ENCODE data around the gene SLC32A1. TPM values are rescaled to one million over a fixed set of nuclear protein-coding genes. Genes with fewer than 3 reads are reported as not detected.

SLC32A1 gene
- total RNA-seq, 1 donor from 2014 or later: not detected

GRCh38 chr20:38725931-38726803 is 1.9 kb downstream of the SLC32A1 start:
- no peak for DNase-seq (ENCODE audit: low spot score)

- no peak for DNase-seq (ENCODE audit: low spot score)
Observed at GRCh38 chr20:38726804-38727606, 2.7 kb downstream of the SLC32A1 start.

GRCh38 chr20:38727607-38728190 is 3.4 kb downstream of the SLC32A1 start:
- no peak for DNase-seq (ENCODE audit: low spot score)

GRCh38 chr20:38728191-38728781 is 4.0 kb downstream of the SLC32A1 start:
- no peak for DNase-seq (ENCODE audit: low spot score)

- no peak for DNase-seq (ENCODE audit: low spot score)
Observed at GRCh38 chr20:38728911-38729642, 4.8 kb downstream of the SLC32A1 start.

GRCh38 chr20:38729767-38730166 is 5.5 kb downstream of the SLC32A1 start:
- DNase-seq (ENCODE audit: low spot score): no peak

- DNase-seq (ENCODE audit: low spot score): no peak
Observed at GRCh38 chr20:38730167-38730988, 6.1 kb downstream of the SLC32A1 start.

- peak; percentile 70 for DNase-seq (ENCODE audit: low spot score)
Observed at GRCh38 chr20:38730989-38731737, 6.9 kb downstream of the SLC32A1 start.

GRCh38 chr20:38731738-38732113 is 7.4 kb downstream of the SLC32A1 start:
- no peak for DNase-seq (ENCODE audit: low spot score)

- no peak for DNase-seq (ENCODE audit: low spot score)
Observed at GRCh38 chr20:38732981-38733380, 8.7 kb downstream of the SLC32A1 start.

GRCh38 chr20:38735172-38735571 is 10.9 kb downstream of the SLC32A1 start:
- no peak for DNase-seq (ENCODE audit: low spot score)

- DNase-seq (ENCODE audit: low spot score): no peak
Observed at GRCh38 chr20:38737887-38738286, 13.6 kb downstream of the SLC32A1 start.

GRCh38 chr20:38745757-38746156 is 21.5 kb downstream of the SLC32A1 start:
- no peak for DNase-seq (ENCODE audit: low spot score)

GRCh38 chr20:38747495-38748096 is 23.3 kb downstream of the SLC32A1 start:
- no peak for DNase-seq (ENCODE audit: low spot score)

- DNase-seq (ENCODE audit: low spot score): peak; percentile 96
Observed at GRCh38 chr20:38748097-38748860, 24.0 kb downstream of the SLC32A1 start, which contains the start of gene ACTR5. Gene ACTR5 (plus strand): TSS chr20:38748460. CDS start chr20:38748479, 19 bp downstream.

GRCh38 chr20:38748861-38749149 is 24.5 kb downstream of the SLC32A1 start:
- peak; percentile 60 for DNase-seq (ENCODE audit: low spot score)

GRCh38 chr20:38751360-38751976 is 27.2 kb downstream of the SLC32A1 start:
- no peak for DNase-seq (ENCODE audit: low spot score)

GRCh38 chr20:38752029-38752428 is 27.7 kb downstream of the SLC32A1 start:
- DNase-seq (ENCODE audit: low spot score): no peak

Data from ureter (tissue), 1 donor.